OCI-M1 (cell line): Measurements from ENCODE around the gene ZIK1.

ENCODE experiments used
- DNase-seq: peaks from one replicate; lab custom pipeline; 2025; lab: John Stamatoyannopoulos, UW

The ZIK1 gene

GRCh38 chr19:57583521-57584416 lies at the start of gene ZIK1:
Gene ZIK1, plus strand, starts transcription at chr19:57584145. Its CDS starts 212 bp downstream, at chr19:57584357.
- DNase-seq, result peak; percentile 99

- no peak for DNase-seq
Measured at GRCh38 chr19:57537953-57538547, 45.9 kb upstream of the ZIK1 start.

GRCh38 chr19:57546513-57546912 lies 37.4 kb upstream of the ZIK1 start:
- DNase-seq, result no peak

GRCh38 chr19:57552432-57552831 lies 31.5 kb upstream of the ZIK1 start:
- DNase-seq, result no peak

GRCh38 chr19:57557659-57558058 lies 26.3 kb upstream of the ZIK1 start:
- no peak for DNase-seq

GRCh38 chr19:57558525-57558924 lies 25.4 kb upstream of the ZIK1 start:
- DNase-seq, result peak; percentile 61

GRCh38 chr19:57559008-57559403 lies 24.9 kb upstream of the ZIK1 start:
- DNase-seq, result peak; percentile 61

- peak; percentile 94 for DNase-seq
Measured at GRCh38 chr19:57559404-57560025, 24.4 kb upstream of the ZIK1 start, which contains the start of gene ZNF550. Gene ZNF550, minus strand, starts transcription at chr19:57559863. Its CDS starts 181 bp downstream, at chr19:57559682.

- DNase-seq, result peak; percentile 52
Measured at GRCh38 chr19:57560049-57560491, 23.9 kb upstream of the ZIK1 start.

- peak; percentile 14 for DNase-seq
Measured at GRCh38 chr19:57563547-57563946, 20.4 kb upstream of the ZIK1 start.

GRCh38 chr19:57566396-57567265 lies 17.3 kb upstream of the ZIK1 start:
- DNase-seq, result peak; percentile 59

GRCh38 chr19:57570707-57571106 lies 13.2 kb upstream of the ZIK1 start:
- no peak for DNase-seq

- no peak for DNase-seq
Measured at GRCh38 chr19:57572415-57572947, 11.5 kb upstream of the ZIK1 start.

- DNase-seq, result no peak
Measured at GRCh38 chr19:57576661-57577060, 7.3 kb upstream of the ZIK1 start.

GRCh38 chr19:57578487-57579205 lies 5.3 kb upstream of the ZIK1 start, which contains the start of gene ZNF416:
Gene ZNF416, minus strand, starts transcription at chr19:57578911. Its CDS starts 207 bp downstream, at chr19:57578704.
- peak; percentile 100 for DNase-seq

GRCh38 chr19:57583104-57583520 lies 833 bp upstream of the ZIK1 start:
- DNase-seq, result no peak

- DNase-seq, result no peak
Measured at GRCh38 chr19:57587529-57587928, 3.6 kb downstream of the ZIK1 start.

GRCh38 chr19:57599377-57599760 lies 15.4 kb downstream of the ZIK1 start:
- DNase-seq, result no peak

- peak; percentile 98 for DNase-seq
Measured at GRCh38 chr19:57599761-57600383, 15.9 kb downstream of the ZIK1 start, which contains the start of gene ZNF530. Gene ZNF530, plus strand, starts transcription at chr19:57599885. Its CDS starts 4,461 bp downstream, at chr19:57604346.

- DNase-seq, result no peak
Measured at GRCh38 chr19:57606931-57607330, 23.0 kb downstream of the ZIK1 start.
